Measurements from ENCODE around the gene PRMT2.
"Not testable (repeated sequence)": the region's sequence is repeated elsewhere in the genome, so short reads cannot be mapped to it uniquely, and the experiment has no call there.

Gene PRMT2

DNA sequence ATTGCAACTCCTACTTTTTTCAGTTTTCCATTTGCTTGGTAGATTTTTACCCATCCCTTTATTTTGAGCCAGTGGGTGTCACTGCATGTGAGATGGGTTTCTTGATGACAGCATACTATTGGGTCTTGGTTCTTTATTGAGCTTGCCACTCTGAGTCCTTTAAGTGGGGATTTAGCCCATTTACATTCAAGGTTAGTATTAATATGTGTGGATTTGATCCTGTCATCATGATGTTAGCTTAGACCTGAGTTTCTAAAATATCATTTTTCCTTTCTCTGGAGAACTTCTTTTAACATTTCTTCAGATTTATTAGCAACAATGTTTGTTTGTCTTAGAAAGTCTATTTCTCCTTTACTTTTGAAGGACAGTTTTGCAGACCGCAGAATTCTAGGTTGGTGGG is 18.8 kb upstream of the PRMT2 start:
- no peak for DNase-seq
- in situ Hi-C loops (cut with MboI; ENCODE audit: low pct_unique_long_range_greater_than_20kb, low sequenced_read_pairs): no loop called here

DNA sequence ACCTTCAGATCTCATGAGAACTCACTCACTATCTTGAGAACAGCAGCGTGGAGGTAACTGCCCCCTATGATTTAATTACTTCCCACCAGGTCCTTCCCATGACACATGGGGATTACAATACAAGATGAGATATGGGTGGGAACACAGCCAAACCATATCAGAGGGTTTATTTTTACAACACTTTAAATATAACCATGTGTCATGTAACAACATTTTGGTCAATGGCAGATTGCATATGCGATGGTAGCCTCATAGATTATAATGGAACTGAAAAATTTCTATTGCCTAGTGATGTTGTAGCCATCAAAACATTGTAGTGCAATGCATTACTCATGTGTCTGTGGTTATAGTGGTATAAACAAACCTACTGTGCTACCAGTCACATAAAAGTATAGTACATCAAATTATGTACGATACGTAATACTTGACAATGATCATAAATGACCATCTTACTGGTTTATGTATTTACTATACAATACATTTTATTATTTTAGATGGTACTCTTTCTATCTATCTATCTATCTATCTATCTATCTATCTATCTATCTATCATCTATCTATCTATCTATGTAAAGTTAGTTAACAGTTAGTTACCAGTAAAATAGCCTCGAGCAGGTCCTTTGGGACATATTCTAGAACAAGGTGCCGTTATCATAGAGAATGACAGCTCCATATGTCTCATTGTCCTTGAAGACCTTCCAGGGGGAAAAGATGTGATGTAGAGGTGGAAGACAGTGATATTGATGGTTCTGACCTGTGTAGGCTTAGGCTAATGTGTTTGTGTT is 18.0 kb upstream of the PRMT2 start:
- in situ Hi-C loops (cut with MboI; ENCODE audit: low pct_unique_long_range_greater_than_20kb, low sequenced_read_pairs): no loop called here
- DNase-seq: peak; percentile 61

DNA sequence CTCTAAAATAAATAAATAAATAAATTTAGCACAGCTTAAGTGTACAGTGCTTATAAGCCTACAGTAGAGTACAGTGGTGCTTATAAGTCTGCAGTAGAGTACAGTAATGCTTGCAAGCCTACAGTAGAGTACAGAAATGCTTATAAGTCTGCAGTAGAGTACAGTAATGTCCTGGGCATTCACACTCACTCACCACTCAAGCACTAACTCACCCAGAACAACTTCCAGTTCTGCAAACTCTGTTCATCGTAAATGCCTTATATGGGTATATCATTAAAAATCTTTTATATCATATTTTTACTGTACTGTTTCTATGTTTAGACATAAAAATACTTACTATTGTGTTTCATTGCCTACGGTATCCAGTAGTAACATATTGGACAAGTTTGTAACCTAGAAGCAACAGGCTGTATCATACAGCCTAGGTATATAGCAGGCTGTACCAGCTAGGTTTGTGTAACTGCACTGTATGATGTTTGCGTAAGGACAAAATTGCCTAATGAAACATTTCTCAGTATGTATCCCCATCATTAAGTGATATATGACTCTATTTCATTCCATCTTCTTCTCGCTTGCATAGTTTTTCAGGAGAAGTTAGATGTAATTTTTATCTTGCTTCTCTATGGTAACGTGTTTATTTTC is 16.6 kb upstream of the PRMT2 start:
- in situ Hi-C loops (cut with MboI; ENCODE audit: low pct_unique_long_range_greater_than_20kb, low sequenced_read_pairs): no loop called here
- DNase-seq: no peak

DNA sequence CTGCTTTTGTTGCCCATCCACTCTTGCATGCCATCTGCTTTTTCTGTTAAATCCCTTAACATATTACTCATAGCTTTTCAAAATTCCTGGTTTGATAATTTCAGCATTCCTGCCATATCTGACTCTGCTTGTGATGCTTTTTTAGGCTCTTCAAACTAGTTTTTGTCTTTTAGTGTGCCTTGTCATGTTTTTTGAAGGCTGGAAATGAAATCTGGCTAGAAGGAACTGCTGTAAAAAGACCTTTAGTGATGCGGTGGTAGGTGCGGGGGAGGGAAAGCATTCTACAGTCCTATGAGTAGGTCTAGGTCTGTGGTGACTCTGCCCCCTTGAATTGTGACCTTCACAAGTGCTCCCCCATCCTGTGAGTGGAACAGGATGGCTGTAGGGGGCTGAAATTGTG is 15.6 kb upstream of the PRMT2 start:
- in situ Hi-C loops (cut with MboI; ENCODE audit: low pct_unique_long_range_greater_than_20kb, low sequenced_read_pairs): no loop called here
- DNase-seq: no peak

DNA sequence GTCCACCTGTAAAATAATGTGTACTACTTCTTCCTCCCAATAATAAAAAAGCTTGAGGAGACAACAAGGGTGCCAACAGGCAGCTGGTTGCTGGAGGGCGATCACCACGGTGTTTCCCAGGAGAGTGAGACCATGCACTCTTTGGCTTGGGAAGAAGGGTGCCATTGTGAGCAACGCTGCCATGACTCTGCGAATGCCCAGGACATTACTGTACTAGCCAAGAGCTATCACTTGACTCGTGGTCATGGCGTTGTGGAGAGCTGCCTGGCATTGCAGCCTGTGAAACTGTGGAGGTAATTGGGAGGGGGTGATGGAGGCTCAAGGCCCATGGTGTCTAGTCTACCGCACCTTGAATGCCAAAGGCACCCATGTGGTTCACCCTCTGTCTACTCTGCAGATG is 14.6 kb upstream of the PRMT2 start:
- in situ Hi-C loops (cut with MboI; ENCODE audit: low pct_unique_long_range_greater_than_20kb, low sequenced_read_pairs): no loop called here
- DNase-seq: no peak

DNA sequence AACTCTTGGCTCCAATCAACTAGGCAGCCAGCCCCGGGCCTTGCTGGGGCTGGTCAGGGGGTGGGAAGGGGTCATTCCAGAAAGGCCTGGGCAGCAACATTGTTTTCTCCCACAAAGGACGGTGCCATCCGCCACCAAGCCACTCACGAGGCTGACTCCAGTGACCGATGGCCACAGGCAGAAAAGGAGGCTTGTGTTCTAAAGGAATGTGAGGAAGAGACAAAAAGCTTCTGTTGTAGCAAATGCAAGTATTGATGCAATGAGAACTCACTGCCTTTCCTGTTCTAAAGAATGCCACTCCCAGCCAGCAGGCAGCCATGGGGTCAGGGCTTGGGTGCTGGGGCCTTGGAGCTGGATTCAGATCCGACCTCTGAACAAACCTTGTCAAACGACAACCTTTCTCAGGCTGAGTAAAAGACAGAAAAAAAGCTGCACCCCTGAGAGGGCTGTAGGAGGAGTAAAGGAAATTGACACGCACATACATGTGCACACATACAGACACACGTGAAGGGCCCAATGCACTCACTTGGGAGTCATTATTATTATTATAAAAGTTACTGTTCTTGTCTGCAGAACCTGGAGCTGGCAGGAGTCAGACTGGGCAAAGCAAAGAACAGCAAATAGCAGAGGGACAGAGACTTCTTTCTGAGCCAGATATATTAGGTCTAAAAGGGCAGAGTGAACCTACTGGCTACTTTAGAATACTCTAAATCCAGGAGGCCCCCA is 13.9 kb upstream of the PRMT2 start:
- in situ Hi-C loops (cut with MboI; ENCODE audit: low pct_unique_long_range_greater_than_20kb, low sequenced_read_pairs): no loop called here
- no peak for DNase-seq

DNA sequence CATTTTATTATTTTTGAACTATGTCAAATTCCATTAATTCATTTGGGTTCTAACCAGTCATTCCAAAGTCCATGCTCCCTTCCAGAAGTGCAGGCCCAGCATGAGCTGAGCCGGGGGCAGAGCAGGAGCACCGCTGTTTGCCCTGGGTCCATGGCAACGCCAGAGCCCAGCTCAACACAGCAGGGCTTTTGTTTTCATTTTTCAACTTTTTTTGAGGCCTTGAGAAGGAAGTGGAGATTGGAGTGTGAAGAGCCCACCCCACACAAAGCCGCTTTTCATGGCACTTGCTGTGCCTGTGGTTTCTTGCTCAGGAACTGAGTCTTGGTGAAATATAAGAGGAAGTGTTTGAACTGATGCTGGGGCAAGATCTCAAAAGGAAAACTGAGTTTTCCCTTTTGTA is 13.2 kb upstream of the PRMT2 start:
- peak; percentile 98 for DNase-seq

DNA sequence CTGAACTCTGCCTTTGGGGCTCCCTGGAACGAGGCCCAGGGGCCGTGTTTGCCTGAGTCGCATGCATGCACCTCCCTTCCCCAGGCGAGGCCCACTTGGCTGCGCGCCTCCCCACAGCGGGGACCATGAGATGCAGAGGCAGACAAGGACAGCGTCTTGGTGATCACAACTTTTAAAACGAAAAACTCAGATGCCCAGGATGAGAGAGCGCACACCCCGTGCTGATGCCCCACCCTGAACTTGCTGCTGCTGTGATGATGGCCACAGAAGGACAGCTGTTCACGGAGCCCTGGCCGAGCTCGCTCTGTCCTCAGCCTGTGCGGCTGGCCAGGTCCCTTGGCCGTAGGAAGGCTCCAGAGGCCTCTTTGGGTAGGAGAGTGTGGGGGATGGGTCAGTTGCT is 11.4 kb upstream of the PRMT2 start:
- DNase-seq: no peak
- in situ Hi-C loops (cut with MboI; ENCODE audit: low pct_unique_long_range_greater_than_20kb, low sequenced_read_pairs): no loop called here

More for the DNA sequence above, 13.2 kb upstream of the PRMT2 start:
- in situ Hi-C loops (cut with MboI; ENCODE audit: low pct_unique_long_range_greater_than_20kb, low sequenced_read_pairs): no loop called here

DNA sequence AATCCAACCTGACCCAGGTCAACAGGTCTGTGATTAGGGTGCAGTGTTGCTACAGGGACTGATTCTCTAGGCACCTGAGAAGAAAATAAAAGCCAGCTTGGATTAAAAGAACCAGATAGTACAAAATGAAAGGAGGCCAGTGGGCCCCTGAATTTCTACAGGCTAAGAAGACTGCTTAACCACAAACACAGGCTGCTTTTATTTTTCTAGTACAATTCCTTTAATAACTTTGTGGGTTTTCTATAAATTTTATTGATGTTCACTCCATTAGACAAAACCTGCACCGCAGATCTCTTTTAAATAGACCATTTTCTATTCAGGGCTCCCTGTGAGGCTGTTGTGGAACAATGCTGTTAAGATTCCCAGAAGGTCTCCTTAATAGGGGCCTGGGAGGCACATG is 9.7 kb upstream of the PRMT2 start:
- DNase-seq: no peak
- in situ Hi-C loops (cut with MboI; ENCODE audit: low pct_unique_long_range_greater_than_20kb, low sequenced_read_pairs): no loop called here

DNA sequence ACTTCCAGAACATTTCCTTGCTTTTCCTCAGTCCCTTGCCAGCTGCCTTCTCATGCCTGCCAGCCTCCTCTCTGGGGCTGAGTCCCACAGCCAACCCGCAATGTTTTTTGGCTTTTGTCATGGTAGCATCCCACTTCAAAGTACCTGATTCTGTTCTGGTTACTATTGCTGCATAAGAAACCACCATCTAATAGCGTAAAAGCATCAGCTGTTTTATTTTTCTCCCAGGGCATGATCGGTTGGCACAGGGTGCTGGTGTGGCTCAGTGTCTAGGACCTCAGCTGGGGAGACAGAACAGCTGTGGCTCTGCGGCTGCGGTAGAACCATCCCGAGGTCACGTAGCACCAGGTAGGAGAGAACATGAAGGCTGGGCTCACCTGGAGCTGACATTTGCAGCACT is 8.9 kb upstream of the PRMT2 start:
- in situ Hi-C loops (cut with MboI; ENCODE audit: low pct_unique_long_range_greater_than_20kb, low sequenced_read_pairs): no loop called here
- no peak for DNase-seq

DNA sequence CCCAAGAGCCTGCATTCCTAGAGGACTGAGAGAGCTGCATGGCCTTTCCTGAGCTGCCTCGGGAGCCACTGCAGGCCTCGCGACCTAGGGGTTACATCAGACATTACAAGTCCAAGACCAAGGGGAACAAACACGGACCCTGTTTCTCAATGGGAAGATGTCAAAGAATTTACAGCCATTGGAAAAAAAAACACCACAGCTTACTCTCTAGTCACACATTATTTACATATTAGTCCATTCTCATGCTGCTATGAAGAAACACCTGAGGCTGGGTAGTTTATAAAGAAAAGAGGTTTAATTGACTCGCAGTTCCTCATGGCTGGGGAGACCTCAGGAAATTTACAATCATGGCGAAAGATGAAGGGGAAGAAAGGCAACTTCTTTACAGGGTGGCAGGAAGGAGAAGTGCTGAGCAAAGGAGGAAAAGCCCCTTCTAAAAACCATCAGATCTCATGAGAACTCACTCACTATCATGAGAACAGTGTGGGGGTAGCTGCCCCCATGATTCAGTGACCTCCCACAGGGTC is 8.4 kb upstream of the PRMT2 start:
- in situ Hi-C loops (cut with MboI; ENCODE audit: low pct_unique_long_range_greater_than_20kb, low sequenced_read_pairs): no loop called here
- no peak for DNase-seq

DNA sequence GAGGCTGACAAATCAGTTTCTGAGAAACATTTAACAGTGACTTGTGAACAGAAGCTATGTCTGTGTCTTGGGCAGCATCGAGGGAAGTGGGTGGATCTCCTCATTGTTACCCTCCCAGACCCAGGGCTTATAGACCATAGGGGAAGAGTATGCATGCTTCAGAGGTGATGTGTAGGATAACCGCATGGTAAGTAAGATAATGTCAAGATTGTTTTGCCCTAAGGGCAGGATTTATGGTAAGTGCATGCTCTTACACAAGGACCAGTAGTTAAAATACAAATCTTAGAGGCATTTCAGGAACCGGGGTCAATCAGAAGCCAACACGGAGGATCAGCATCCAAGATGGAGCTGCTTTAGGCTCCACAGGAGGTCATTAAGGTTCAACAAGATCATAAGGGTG is 7.7 kb upstream of the PRMT2 start:
- in situ Hi-C loops (cut with MboI; ENCODE audit: low pct_unique_long_range_greater_than_20kb, low sequenced_read_pairs): no loop called here
- no peak for DNase-seq

DNA sequence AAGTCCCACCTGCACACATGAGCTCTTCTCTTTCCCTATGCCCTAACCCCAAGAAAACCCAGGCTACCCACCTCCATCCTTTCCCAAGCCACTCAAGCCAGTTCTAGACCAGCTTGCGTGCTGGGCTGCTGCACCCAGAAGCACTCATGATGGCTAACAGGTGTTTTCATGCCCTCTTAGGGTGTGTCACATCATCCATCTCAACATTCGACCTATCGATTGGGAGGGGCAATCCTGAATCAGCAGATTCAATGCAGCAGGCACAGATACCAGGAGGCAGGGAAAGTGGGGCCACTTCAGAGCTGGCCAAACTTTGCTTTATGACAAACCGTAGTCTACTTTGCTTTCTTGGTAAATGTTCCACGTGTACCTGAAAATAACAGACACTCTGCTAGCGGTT is 6.6 kb upstream of the PRMT2 start:
- no peak for DNase-seq
- in situ Hi-C loops (cut with MboI; ENCODE audit: low pct_unique_long_range_greater_than_20kb, low sequenced_read_pairs): no loop called here

DNA sequence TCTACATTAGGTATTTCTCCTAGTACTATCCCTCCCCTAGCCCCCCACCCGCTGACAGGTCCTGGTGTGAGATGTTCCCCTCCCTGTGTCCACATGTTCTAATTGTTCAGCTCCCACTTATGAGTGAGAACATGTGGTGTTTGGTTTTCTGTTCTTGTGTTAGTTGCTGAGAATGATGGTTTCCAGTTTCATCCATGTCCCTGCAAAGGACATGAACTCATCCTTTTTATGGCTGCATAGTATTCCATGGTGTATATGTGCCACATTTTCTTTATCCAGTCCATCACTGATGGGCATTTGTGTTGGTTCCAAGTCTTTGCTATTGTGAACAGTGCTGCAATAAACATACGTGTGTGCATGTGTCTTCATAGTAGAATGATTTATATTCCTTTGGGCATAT is 4.6 kb upstream of the PRMT2 start:
- DNase-seq: not testable (repeated sequence)

DNA sequence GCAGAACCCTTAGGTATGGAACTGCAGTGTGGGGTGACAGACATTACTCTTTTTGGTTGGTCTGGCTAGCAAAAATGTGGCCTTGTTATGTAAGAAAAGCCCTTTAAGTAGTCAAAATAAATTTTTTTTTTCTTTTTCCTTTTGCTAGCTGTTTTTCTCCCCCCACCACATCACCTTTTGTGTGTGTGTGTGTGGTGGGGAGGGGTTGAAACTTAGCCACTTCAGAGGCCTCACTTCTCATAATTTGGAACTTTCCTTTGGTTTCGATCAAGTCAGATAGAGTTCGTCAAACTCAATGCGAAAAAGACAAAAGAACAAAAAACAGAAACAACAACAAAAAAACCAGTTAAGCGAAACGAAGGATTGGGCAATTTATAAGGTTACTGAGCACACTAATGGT is 1.9 kb upstream of the PRMT2 start:
- DNase-seq: no peak
- in situ Hi-C loops (cut with MboI; ENCODE audit: low pct_unique_long_range_greater_than_20kb, low sequenced_read_pairs): no loop called here

More for the DNA sequence above, 4.6 kb upstream of the PRMT2 start:
- in situ Hi-C loops (cut with MboI; ENCODE audit: low pct_unique_long_range_greater_than_20kb, low sequenced_read_pairs): not testable (repeated sequence)

DNA sequence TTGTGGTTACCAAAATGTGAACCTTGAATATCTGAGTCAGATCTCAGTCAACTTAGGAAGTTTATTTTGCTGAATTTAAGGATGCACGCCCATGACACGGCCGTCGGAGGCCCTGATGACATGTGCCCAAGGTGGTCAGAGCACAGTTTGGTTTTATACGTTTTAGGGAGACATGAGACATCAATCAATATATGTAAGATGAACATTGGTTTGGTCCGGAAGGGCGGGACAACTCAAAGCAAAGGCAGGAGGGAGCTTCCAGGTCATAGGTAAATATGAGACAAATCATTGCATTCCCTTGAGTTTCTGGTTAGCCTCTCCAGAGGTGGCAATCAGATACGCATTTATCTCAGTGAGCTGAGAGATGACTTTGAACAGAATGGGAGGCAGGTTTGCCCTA is 1.0 kb upstream of the PRMT2 start:
- DNase-seq: no peak
- in situ Hi-C loops (cut with MboI; ENCODE audit: low pct_unique_long_range_greater_than_20kb, low sequenced_read_pairs): no loop called here

DNA sequence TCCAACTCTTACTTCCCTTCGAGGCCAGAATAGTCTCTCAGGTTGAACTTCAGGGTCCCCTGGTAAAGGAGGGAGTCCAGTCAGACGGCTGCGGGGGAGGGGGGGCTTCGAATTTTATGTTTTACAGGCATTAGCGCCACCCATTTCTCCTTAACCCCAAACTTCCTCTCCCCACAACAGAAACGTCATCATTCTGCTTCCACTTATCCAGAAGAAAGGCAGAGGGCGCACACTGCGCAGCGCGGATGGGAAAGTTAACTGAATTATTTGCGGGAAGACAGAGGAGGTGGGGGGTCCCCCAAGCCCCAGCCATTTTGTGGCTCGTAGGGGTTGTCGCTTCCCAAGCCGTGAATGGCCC is 529 bp upstream of the PRMT2 start:
- peak; percentile 90 for DNase-seq
- in situ Hi-C loops (cut with MboI; ENCODE audit: low pct_unique_long_range_greater_than_20kb, low sequenced_read_pairs): no loop called here

DNA sequence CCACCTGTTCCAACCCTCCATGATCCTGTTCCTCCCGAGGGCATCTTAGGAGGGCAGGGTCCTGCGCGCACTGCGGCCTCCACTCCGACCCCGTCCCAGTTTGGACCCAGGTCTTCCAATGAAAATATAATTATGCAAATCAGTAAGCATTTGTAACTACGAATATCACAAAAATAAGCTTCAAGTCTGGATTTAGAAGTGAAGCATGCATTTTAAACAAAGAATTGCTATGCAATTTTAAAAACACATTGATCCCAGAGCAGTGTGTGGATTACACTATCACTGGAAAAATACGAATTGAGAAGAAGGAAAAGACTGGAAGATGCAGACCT is 673 bp downstream of the PRMT2 start:
- no peak for DNase-seq
- in situ Hi-C loops (cut with MboI; ENCODE audit: low pct_unique_long_range_greater_than_20kb, low sequenced_read_pairs): no loop called here

DNA sequence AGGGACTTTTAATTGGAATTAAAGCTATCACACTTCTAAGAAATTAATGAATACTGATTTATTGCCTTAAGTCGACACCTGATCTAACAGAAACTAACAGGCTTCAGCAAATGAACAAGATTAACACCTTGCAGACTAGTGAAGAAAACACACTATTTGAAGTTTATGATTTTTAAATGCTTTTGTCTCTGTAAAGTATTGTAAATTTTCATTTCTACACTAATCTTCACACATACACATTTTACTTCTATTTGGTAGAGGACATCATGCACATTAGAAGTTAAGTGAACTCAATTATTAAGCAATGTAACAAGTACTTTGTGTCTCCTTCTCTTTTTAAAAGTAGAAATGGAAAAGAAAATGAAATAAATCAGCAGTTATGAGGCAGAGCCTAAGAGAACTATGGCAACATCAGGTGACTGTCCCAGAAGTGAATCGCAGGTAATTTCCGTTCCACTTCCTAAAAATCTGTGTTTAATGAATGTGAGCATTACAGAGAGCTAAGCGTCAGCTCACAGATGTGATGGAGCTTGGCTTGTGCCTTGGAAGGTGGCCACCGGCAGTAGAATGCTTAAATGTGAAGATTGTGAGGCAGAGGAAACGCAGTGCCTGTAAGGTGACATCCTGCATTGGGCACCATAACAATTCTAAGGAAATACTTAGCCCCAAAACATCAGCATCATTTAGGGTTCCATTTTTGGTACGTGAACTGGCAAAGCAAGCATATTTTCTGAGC is 1.2 kb downstream of the PRMT2 start:
- in situ Hi-C loops (cut with MboI; ENCODE audit: low pct_unique_long_range_greater_than_20kb, low sequenced_read_pairs): no loop called here
- no peak for DNase-seq

Data from KBM-7 (cell line).